ENCODE results near the gene WFS1. TPM values are rescaled to one million over a fixed set of nuclear protein-coding genes. Genes with fewer than 3 reads are reported as not detected.

The WFS1 gene
- total and polyA plus RNA-seq, 2 donors (not counting 3 experiments of a cell fraction or from before 2014, with no cell fraction given) = 48.2 to 70.0 TPM

DNA sequence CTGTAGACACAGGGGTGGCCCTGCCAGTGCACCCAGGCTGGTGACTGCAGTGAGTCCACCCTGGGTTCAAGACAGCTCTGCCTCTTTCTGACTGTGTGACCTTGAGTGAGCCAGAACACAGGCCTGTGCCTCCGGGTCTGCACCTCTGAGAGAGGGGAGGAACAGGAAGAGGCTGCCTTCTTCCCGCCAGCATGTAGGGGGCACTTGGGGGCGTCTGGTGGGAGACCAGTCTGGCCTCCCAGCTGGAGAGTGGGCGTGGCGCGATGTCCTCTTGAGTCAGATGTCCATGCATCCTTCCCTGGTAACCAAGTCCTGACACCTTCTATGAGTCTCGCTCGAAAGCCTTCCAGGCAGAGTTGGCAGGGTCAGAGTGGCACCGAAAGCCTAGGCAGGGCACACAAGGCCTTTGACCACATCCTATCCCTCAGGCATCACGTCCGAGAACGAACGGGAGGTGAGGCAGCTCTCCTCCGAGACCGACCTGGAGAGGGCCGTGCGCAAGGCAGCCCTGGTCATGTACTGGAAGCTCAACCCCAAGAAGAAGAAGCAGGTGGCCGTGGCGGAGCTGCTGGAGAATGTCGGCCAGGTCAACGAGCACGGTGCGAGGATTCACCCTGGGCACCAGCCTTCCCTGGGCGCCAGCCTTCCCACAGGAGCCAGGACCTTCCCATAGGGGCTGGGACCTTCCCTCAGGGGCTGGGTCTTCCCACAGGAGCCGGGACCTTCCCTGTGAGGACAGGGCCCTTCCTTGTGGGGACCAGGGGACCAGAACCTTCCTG, 21.3 kb downstream of the WFS1 start:
- Histone ChIP-seq H3K27me3 (ENCODE audit: control insufficient read depth in 2 of 2, insufficient read depth in 2 of 2, low read length in 2 of 2) (no peaks in the 10 kb centered on the region), H4K20me1 (replicated peaks; ENCODE audit: control insufficient read depth, extremely low read depth, insufficient read depth, low read length) (no peaks in the 10 kb centered on the region), H3K9ac (replicated peaks; ENCODE audit: extremely low read depth, insufficient read depth, low read length) (no peak overlapping the region), H3K27ac (ENCODE audit: insufficient read depth, low read depth, low read length) (no peak overlapping the region), H2AFZ (ENCODE audit: low read depth, low read length) (no peak overlapping the region), H3K4me3 (replicated peaks in 1 of 3; ENCODE audit: insufficient read depth in 1 of 3, low read depth in 1 of 3, low read length in 3 of 3) (no peak overlapping the region), H3K9me3 (replicated peaks; ENCODE audit: control insufficient read depth, insufficient read depth, low read length) (no peaks in the 10 kb centered on the region), H3K9me1 (replicated peaks; ENCODE audit: control insufficient read depth, extremely low read depth, insufficient read depth, low read length) (no peaks in the 10 kb centered on the region), H3K4me1 (ENCODE audit: control insufficient read depth, extremely low read depth, insufficient read depth, low read length) (no peaks in the 10 kb centered on the region), H3K36me3 (ENCODE audit: control insufficient read depth in 2 of 2, extremely low read depth in 1 of 2, insufficient read depth in 2 of 2, low read length in 2 of 2) (peaks cover 3 to 61% of the 10 kb centered on the region in 2 experiments), H3K79me2 (ENCODE audit: control insufficient read depth, insufficient read depth, low read length) (no peaks in the 10 kb centered on the region), H3K4me2 (ENCODE audit: insufficient read depth, low read length) (no peak overlapping the region)
- FAIRE-seq (no peak), DNase-seq (ENCODE audit: low read depth, low spot score) (no peak)
- CTCF ChIA-PET = no interaction called here
- dilution Hi-C loops (cut with MboI; ENCODE audit: extremely low pct_ligation_motif_present, low sequenced_read_pairs) = no loop called here
- no TSS peak for BruUV-seq (replicated peaks)
- POLR2A ChIA-PET = no interaction called here
- intact Hi-C loops (cut with micrococcal nuclease) = no loop called here
- TF ChIP-seq, protein P1, sequence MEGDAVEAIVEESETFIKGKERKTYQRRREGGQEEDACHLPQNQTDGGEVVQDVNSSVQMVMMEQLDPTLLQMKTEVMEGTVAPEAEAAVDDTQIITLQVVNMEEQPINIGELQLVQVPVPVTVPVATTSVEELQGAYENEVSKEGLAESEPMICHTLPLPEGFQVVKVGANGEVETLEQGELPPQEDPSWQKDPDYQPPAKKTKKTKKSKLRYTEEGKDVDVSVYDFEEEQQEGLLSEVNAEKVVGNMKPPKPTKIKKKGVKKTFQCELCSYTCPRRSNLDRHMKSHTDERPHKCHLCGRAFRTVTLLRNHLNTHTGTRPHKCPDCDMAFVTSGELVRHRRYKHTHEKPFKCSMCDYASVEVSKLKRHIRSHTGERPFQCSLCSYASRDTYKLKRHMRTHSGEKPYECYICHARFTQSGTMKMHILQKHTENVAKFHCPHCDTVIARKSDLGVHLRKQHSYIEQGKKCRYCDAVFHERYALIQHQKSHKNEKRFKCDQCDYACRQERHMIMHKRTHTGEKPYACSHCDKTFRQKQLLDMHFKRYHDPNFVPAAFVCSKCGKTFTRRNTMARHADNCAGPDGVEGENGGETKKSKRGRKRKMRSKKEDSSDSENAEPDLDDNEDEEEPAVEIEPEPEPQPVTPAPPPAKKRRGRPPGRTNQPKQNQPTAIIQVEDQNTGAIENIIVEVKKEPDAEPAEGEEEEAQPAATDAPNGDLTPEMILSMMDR (IDR thresholded peaks at IDR 0.05; ENCODE audit: extremely low read depth in 1 of 2, insufficient read depth in 1 of 2, low read depth in 1 of 2, low read length in 2 of 2) = no peak

DNA sequence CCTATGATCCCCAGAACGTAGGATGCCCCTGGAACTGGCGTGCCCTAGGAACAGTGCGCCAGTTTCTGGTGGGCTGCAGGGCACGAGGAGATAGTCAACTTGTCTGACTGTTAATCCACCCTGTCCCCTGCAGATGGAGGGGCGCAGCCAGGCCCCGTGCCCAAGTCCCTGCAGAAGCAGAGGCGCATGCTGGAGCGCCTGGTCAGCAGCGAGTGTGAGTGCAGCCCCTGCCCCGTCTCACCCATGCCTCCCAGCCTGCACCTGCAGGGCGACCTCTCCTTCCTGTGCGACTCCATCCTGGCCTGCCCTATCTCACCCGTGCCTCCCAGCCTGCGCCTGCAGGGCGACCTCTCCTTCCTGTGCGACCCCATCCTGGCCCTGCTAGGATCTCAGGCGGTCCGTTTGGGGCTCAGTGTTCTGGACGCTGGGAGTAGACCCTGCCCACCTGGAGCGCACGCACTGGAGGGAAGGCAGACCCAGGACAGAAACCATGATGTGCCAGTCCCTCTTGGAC, 22.2 kb downstream of the WFS1 start:
- intact Hi-C loops (cut with micrococcal nuclease) (no loop called here), dilution Hi-C loops (cut with MboI; ENCODE audit: extremely low pct_ligation_motif_present, low sequenced_read_pairs) (no loop called here)
- Histone ChIP-seq H3K9me3 (replicated peaks; ENCODE audit: control insufficient read depth, insufficient read depth, low read length) (no peaks in the 10 kb centered on the region), H3K27me3 (ENCODE audit: control insufficient read depth in 2 of 2, insufficient read depth in 2 of 2, low read length in 2 of 2) (no peaks in the 10 kb centered on the region), H2AFZ (ENCODE audit: low read depth, low read length) (no peak overlapping the region), H3K4me3 (replicated peaks in 1 of 3; ENCODE audit: insufficient read depth in 1 of 3, low read depth in 1 of 3, low read length in 3 of 3) (no peak overlapping the region), H4K20me1 (replicated peaks; ENCODE audit: control insufficient read depth, extremely low read depth, insufficient read depth, low read length) (no peaks in the 10 kb centered on the region), H3K4me2 (ENCODE audit: insufficient read depth, low read length) (no peak overlapping the region), H3K9me1 (replicated peaks; ENCODE audit: control insufficient read depth, extremely low read depth, insufficient read depth, low read length) (no peaks in the 10 kb centered on the region), H3K27ac (ENCODE audit: insufficient read depth, low read depth, low read length) (no peak overlapping the region), H3K9ac (replicated peaks; ENCODE audit: extremely low read depth, insufficient read depth, low read length) (no peak overlapping the region), H3K36me3 (ENCODE audit: control insufficient read depth in 2 of 2, extremely low read depth in 1 of 2, insufficient read depth in 2 of 2, low read length in 2 of 2) (peaks cover 3 to 60% of the 10 kb centered on the region in 2 experiments), H3K79me2 (ENCODE audit: control insufficient read depth, insufficient read depth, low read length) (no peaks in the 10 kb centered on the region), H3K4me1 (ENCODE audit: control insufficient read depth, extremely low read depth, insufficient read depth, low read length) (no peaks in the 10 kb centered on the region)
- DNase-seq (ENCODE audit: low read depth, low spot score) = no peak
- BruUV-seq (replicated peaks) = no TSS peak
- CTCF ChIA-PET = interaction anchor here (1.3 kb wide), 1 partner anchor 36 kb away, joined by 5 read pairs; no protein-coding TSS in a partner anchor
- POLR2A ChIA-PET = no interaction called here
- FAIRE-seq = no peak
- no peak for TF ChIP-seq MYC (IDR thresholded peaks at IDR 0.05; ENCODE audit: low read depth, low read length)
